Endothelial cell of umbilical vein (primary cell): Measurements from ENCODE around the gene TUBB3. TPM values are rescaled to one million over a fixed set of nuclear protein-coding genes. Genes with fewer than 3 reads are reported as not detected.

Experiments
- BruUV-seq: library from RNA; stranded (reverse); fragments of 400-500 nt; replicated peaks from 2 replicates; lab custom pipeline; 2021; lab: Mats Ljungman, UMichigan
- CTCF ChIA-PET: fragments of 300-600, 350-600 bp; sonication (Branson Sonifier 250); formaldehyde crosslinking; loops from one replicate; lab custom pipeline; 2021; ENCODE audit warnings: antibody characterized with exemption, inconsistent platforms; lab: Charles Lee
- POLR2A ChIA-PET: fragments of 300-600, 350-600 bp; sonication (Branson Sonifier 250); formaldehyde crosslinking; loops from one replicate; lab custom pipeline; 2021; ENCODE audit warnings: antibody characterized with exemption, inconsistent platforms; lab: Charles Lee
- DNase-seq: peaks from one replicate; pipeline ENCODE4 v3.0.0-alpha.2; 2011; ENCODE audit warnings: low read depth, low spot score
- FAIRE-seq: peaks from 2 replicates; lab custom pipeline; 2011; peaks lifted over from hg19 to GRCh38; lab: Jason Lieb, UNC
- H2AFZ ChIP-seq: 2 replicates; pipeline ENCODE4 v1.6.0; 2012; ENCODE audit warnings: low read depth, low read length, control low read depth, inconsistent platforms
- H3K27ac ChIP-seq: 2 replicates; pipeline ENCODE4 v1.5.1; 2011; ENCODE audit warnings: low read depth, mild to moderate bottlenecking, control low read depth, low read length, moderate library complexity; ENCODE audit not compliant: insufficient read depth
- H3K27me3 ChIP-seq, 2 experiments: 2 replicates each; pipeline versions ENCODE4 v1.6.0 to v1.6.1; 2011; ENCODE audit warnings: low read length in 2 of 2, mixed read lengths in 1 of 2; ENCODE audit not compliant: control insufficient read depth in 2 of 2, insufficient read depth in 2 of 2
- H3K36me3 ChIP-seq, 2 experiments: 2 replicates in 1 of 2; 3 replicates in 1 of 2; pipeline ENCODE4 v1.5.1; 2011; ENCODE audit warnings: low read length in 2 of 2, mild to moderate bottlenecking in 1 of 2, moderate library complexity in 1 of 2; ENCODE audit not compliant: control insufficient read depth in 2 of 2, insufficient read depth in 2 of 2; ENCODE audit errors: extremely low read depth in 1 of 2
- H3K4me1 ChIP-seq: 3 replicates; pipeline ENCODE4 v1.5.1; 2011; ENCODE audit warnings: mild to moderate bottlenecking, low read length; ENCODE audit not compliant: control insufficient read depth, insufficient read depth; ENCODE audit errors: extremely low read depth
- H3K4me2 ChIP-seq: 2 replicates; pipeline ENCODE4 v1.6.1; 2011; ENCODE audit warnings: low read length, control low read depth, mixed read lengths; ENCODE audit not compliant: insufficient read depth
- H3K4me3 ChIP-seq, 3 experiments: fragments of 200-600 bp in 1 of 3; sonication (generic), shearing (Covaris generic) in 1 of 3; replicated peaks in 1 of 3; 2 replicates each; pipeline ENCODE4 v1.5.1; 2011 to 2016; ENCODE audit warnings: control low read depth in 3 of 3, low read length in 3 of 3, mild to moderate bottlenecking in 2 of 3, inconsistent platforms in 1 of 3, low read depth in 1 of 3, moderate library complexity in 1 of 3; ENCODE audit not compliant: insufficient read depth in 1 of 3
- H3K79me2 ChIP-seq: 2 replicates; pipeline ENCODE4 v1.6.0; 2012; ENCODE audit warnings: low read length, inconsistent platforms; ENCODE audit not compliant: control insufficient read depth, insufficient read depth
- H3K9ac ChIP-seq: replicated peaks from 2 replicates; pipeline ENCODE3; 2011; ENCODE audit warnings: low read length, control low read depth; ENCODE audit not compliant: insufficient read depth; ENCODE audit errors: extremely low read depth
- H3K9me1 ChIP-seq: replicated peaks from 3 replicates; pipeline ENCODE4 v1.6.0; 2011; ENCODE audit warnings: mild to moderate bottlenecking, low read length; ENCODE audit not compliant: control insufficient read depth, insufficient read depth; ENCODE audit errors: extremely low read depth
- H3K9me3 ChIP-seq: replicated peaks from 2 replicates; pipeline ENCODE4 v1.5.1; 2012; ENCODE audit warnings: low read length, inconsistent platforms; ENCODE audit not compliant: control insufficient read depth, insufficient read depth
- H4K20me1 ChIP-seq: replicated peaks from 2 replicates; pipeline ENCODE3; 2011; ENCODE audit warnings: mild to moderate bottlenecking, low read length; ENCODE audit not compliant: control insufficient read depth, insufficient read depth; ENCODE audit errors: extremely low read depth
- EZH2 ChIP-seq: IDR thresholded peaks from 2 replicates; pipeline ENCODE4 v1.6.1; 2012; ENCODE audit warnings: borderline replicate concordance, low read depth, mild to moderate bottlenecking, moderate library complexity, low read length, inconsistent platforms; ENCODE audit not compliant: severe bottlenecking
- JUN ChIP-seq: IDR thresholded peaks from 2 replicates; pipeline ENCODE4 v1.6.1; 2011; ENCODE audit warnings: borderline replicate concordance, low read depth; ENCODE audit not compliant: insufficient read length, insufficient read depth
- dilution Hi-C: fragments of 300-500 bp; cut with MboI; formaldehyde crosslinking; loops from one replicate; pipeline ENCODE4 v1.15.0; 2019; ENCODE audit warnings: low sequenced_read_pairs; ENCODE audit not compliant: extremely low pct_ligation_motif_present
- intact Hi-C: fragments of 100-400 bp; cut with micrococcal nuclease; formaldehyde crosslinking; loops from one replicate; pipeline ENCODE4 v1.10.0; 2022
- polyA plus RNA-seq, 4 experiments: library from polyadenylated mRNA; depleted of rRNA in 3 of 4; stranded (reverse) in 3 of 4; unstranded in 1 of 4; fragments of >200 nt; gene quantifications; 2 replicates each; pipeline versions ENCODE4 v1.2.1 to v1.2.3, GENCODE V29; 2011 to 2012; ENCODE audit warnings: missing spikeins in 1 of 4
- total RNA-seq: library from RNA; stranded (reverse); gene quantifications from 2 replicates; pipeline ENCODE4 v1.2.3, GENCODE V29; 2021

TUBB3 gene
- total and polyA plus RNA-seq, 2 donors (not counting 3 experiments of a cell fraction or from before 2014, with no cell fraction given) = 170 to 215 TPM

DNA sequence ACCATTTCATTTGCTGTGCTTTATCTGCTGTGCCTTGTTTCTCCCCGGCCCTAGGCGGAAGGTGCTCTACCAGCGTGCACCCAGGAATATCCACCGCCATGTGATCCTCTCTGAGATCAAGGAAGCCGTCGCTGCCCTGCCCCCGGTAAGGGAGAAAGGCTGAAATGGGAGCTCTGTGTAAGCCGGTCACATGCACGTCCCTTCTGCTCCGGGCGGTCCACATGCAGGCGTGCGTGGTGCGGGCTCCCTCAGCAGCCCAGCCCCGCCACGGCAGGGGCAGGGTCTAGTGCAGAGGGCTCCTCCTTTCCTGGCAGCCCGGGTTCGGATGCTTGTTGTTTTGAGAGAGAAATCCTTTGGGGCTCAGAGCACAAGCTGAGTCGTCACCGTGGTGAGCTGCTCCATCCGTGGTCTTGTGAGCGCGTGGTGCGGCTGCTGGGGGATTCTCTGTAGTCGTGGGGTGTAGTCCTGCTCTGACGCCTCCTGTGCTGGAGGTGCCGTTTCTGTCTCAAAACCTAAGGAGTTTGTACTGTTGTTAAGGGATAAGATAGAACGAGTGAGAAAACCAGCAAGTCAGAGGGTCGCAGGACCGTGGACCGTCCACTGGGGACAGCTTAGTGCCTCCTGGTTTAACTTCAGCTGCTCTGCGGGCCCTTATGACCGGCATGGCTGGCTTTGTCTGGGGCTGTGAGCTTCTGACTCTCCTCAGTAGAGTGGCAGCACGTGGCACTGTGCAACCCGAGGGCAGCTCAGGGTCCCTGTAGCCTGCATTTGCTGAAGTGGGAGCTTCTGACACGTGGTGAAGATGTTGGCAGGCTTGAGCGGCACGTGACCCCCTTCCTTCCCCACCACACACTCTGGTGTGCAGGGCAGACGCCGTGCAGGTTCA is 16.8 kb upstream of the TUBB3 start:
- FAIRE-seq (no peak), DNase-seq (no peak)
- no TSS peak for BruUV-seq
- Histone ChIP-seq H3K4me3 (no peak overlapping the region), H3K9me3 (no peaks in the 10 kb centered on the region), H2AFZ (no peak overlapping the region), H3K79me2 (no peaks in the 10 kb centered on the region), H3K36me3 (peaks cover 13 to 43% of the 10 kb centered on the region in 2 experiments), H4K20me1 (no peaks in the 10 kb centered on the region), H3K27ac (no peak overlapping the region), H3K9me1 (no peaks in the 10 kb centered on the region), H3K4me2 (no peak overlapping the region), H3K27me3 (no peaks in the 10 kb centered on the region), H3K9ac (no peak overlapping the region), H3K4me1 (peaks cover 3% of the 10 kb centered on the region)
- dilution Hi-C loops (no loop called here), intact Hi-C loops (no loop called here)
- CTCF ChIA-PET = interaction anchor here (4.9 kb wide), 1 partner anchor 12 kb away, joined by 54 read pairs; the partner anchor contains the start of gene MC1R
- no peak for TF ChIP-seq EZH2
- POLR2A ChIA-PET = interaction anchor here (3.6 kb wide), 1 partner anchor 16 kb away, joined by 21 read pairs; the partner anchor contains the start of gene TUBB3

DNA sequence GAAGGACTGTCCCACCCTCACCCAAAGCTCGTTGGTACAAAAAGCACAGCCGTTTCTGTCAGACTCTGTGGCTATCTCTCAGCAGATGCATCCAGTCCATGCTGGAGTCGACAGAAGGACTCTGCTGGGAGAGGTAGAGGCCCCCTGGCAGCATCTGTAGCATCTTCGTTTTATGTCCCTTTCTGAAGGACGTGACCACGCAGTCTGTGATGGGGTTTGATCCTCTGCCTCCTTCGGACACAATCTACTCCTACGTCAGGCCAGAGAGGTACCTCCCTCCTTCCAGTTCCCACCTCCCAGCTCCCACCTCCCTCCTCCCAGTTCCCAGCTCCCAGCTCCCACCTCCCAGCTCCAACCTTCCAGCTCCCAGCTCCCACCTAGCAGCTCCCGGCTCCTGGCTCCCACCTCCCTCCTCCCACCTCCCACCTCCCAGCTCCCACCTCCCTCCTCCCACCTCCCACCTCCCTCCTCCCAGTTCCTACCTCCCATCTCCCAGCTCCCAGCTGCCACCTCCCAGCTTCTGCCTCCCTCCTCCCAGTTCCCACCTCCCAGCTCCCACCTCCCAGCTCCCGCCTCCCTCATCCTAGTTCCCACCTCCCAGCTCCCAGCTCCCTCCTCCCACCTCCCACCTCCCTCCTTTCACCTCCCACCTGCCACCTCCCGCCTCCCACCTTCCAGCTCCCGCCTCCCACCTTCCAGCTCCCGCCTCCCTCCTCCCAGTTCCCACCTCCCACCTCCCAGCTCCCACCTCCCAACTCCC is 15.9 kb upstream of the TUBB3 start:
- BruUV-seq = no TSS peak
- intact Hi-C loops (no loop called here), dilution Hi-C loops (no loop called here)
- Histone ChIP-seq H3K27ac (no peak overlapping the region), H3K36me3 (peaks cover 13 to 46% of the 10 kb centered on the region in 2 experiments), H2AFZ (no peak overlapping the region), H3K4me1 (peaks cover 3% of the 10 kb centered on the region), H3K79me2 (no peaks in the 10 kb centered on the region), H3K9me1 (no peaks in the 10 kb centered on the region), H4K20me1 (no peaks in the 10 kb centered on the region), H3K4me3 (no peak overlapping the region), H3K4me2 (no peak overlapping the region), H3K9me3 (no peaks in the 10 kb centered on the region), H3K9ac (no peak overlapping the region), H3K27me3 (no peaks in the 10 kb centered on the region)
- DNase-seq = no peak
- no peak for FAIRE-seq
- no peak for TF ChIP-seq JUN
- CTCF ChIA-PET = interaction anchor here (4.9 kb wide), 1 partner anchor 11 kb away, joined by 54 read pairs; the partner anchor contains the start of gene MC1R
- POLR2A ChIA-PET = interaction anchor here (0.6 to 3.6 kb wide), 4 partner anchors 15 to 1224 kb away, joined by 3 to 21 read pairs (median 5); partner anchors contain the start of gene TUBB3
